Measurements from ENCODE around the gene RFNG.

The RFNG gene

DNA sequence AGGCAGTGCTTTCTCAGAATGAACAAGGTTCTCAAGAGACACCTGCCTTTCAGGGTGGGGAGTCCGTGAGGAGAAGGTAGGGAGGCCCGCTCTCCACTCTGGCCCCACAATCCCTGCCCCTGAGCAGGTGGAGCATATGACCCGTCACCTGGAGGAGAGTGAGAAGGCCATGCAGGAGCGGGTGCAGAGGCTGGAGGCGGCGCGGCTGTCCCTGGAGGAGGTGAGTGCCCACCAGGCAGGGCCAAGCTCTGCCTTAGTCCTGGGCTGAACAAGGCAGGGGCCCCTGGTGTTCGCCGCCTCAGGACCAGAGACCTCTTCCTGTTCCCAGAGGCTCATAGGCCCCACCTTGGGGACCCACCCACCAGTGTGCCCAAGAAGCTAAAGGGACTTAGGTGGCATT is 22.6 kb downstream of the RFNG start:
- no peak overlapping the region for H3K4me2 ChIP-seq
- no peaks in the 10 kb centered on the region for H3K27me3 ChIP-seq (ENCODE audit: insufficient read depth, low read depth)
- H3K4me3 ChIP-seq (IDR thresholded peaks at IDR 0.05; ENCODE audit: insufficient read depth, low read depth, low read length) = no peak overlapping the region
- H3K79me2 ChIP-seq (ENCODE audit: insufficient read depth, low read depth) = no peaks in the 10 kb centered on the region
- H3K36me3 ChIP-seq (ENCODE audit: insufficient read depth) = no peaks in the 10 kb centered on the region
- no peak overlapping the region for H3K9ac ChIP-seq
- H3K4me1 ChIP-seq (ENCODE audit: low read depth, poor library complexity, severe bottlenecking) = peaks cover 12% of the 10 kb centered on the region
- H2AFZ ChIP-seq (ENCODE audit: low read depth) = no peak overlapping the region
- no peak overlapping the region for H3K27ac ChIP-seq
- H4K20me1 ChIP-seq (ENCODE audit: insufficient read depth) = no peaks in the 10 kb centered on the region
- TF ChIP-seq CTCF (conservative IDR thresholded peaks at IDR 0.05; ENCODE audit: low read depth, low read length) = no peak

DNA sequence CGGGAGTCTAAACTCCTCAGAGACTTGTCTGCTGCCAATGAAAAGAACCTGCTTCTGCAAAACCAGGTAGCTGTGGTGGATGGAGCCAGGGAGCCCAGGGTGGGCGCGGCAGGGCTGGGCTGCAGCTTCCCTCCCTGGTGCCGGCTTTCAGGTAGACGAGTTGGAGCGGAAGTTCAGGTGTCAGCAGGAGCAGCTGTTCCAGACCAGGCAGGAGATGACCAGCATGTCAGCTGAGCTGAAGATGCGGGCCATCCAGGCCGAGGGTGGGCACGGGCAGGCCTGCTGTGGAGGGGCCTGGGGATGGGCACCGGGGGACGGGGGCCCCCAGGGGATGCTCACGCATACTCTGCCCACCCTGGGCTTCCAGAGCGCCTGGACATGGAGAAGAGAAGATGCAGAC is 23.4 kb downstream of the RFNG start:
- no peak for TF ChIP-seq CTCF (conservative IDR thresholded peaks at IDR 0.05; ENCODE audit: low read depth, low read length)
- Histone ChIP-seq H3K4me3 (IDR thresholded peaks at IDR 0.05; ENCODE audit: insufficient read depth, low read depth, low read length) (no peak overlapping the region), H3K9ac (no peak overlapping the region), H3K27ac (no peak overlapping the region), H2AFZ (ENCODE audit: low read depth) (no peak overlapping the region), H3K4me1 (ENCODE audit: low read depth, poor library complexity, severe bottlenecking) (peaks cover 13% of the 10 kb centered on the region), H3K79me2 (ENCODE audit: insufficient read depth, low read depth) (no peaks in the 10 kb centered on the region), H3K4me2 (no peak overlapping the region), H4K20me1 (ENCODE audit: insufficient read depth) (no peaks in the 10 kb centered on the region), H3K36me3 (ENCODE audit: insufficient read depth) (no peaks in the 10 kb centered on the region), H3K27me3 (ENCODE audit: insufficient read depth, low read depth) (no peaks in the 10 kb centered on the region)

GRCh38 chr17:82025401-82026107 is 26.1 kb downstream of the RFNG start:
- H3K79me2 ChIP-seq (ENCODE audit: insufficient read depth, low read depth) = peaks cover 6% of the 10 kb centered on the region; the same call in 1 of the 2 replicates
- no peak for TF ChIP-seq CTCF (conservative IDR thresholded peaks at IDR 0.05; ENCODE audit: low read depth, low read length)
- H3K9ac ChIP-seq = no peak overlapping the region
- H3K4me2 ChIP-seq = no peak overlapping the region
- H3K4me3 ChIP-seq (IDR thresholded peaks at IDR 0.05; ENCODE audit: insufficient read depth, low read depth, low read length) = no peak overlapping the region
- H4K20me1 ChIP-seq (ENCODE audit: insufficient read depth) = no peaks in the 10 kb centered on the region
- H3K27ac ChIP-seq = no peak overlapping the region
- H3K27me3 ChIP-seq (ENCODE audit: insufficient read depth, low read depth) = no peaks in the 10 kb centered on the region
- H3K36me3 ChIP-seq (ENCODE audit: insufficient read depth) = no peaks in the 10 kb centered on the region
- H3K4me1 ChIP-seq (ENCODE audit: low read depth, poor library complexity, severe bottlenecking) = peaks cover 13% of the 10 kb centered on the region
- no peak overlapping the region for H2AFZ ChIP-seq (ENCODE audit: low read depth)

GRCh38 chr17:82024859-82025258 is 26.8 kb downstream of the RFNG start:
- H3K27ac ChIP-seq = no peak overlapping the region
- H3K9ac ChIP-seq = no peak overlapping the region
- no peak for TF ChIP-seq CTCF (conservative IDR thresholded peaks at IDR 0.05; ENCODE audit: low read depth, low read length)
- peaks cover 6% of the 10 kb centered on the region; the same call in 1 of the 2 replicates for H3K79me2 ChIP-seq (ENCODE audit: insufficient read depth, low read depth)
- H2AFZ ChIP-seq (ENCODE audit: low read depth) = no peak overlapping the region
- H3K27me3 ChIP-seq (ENCODE audit: insufficient read depth, low read depth) = no peaks in the 10 kb centered on the region
- H3K4me2 ChIP-seq = peak overlapping the region; percentile 84; the same call in 1 of the 2 replicates
- H3K36me3 ChIP-seq (ENCODE audit: insufficient read depth) = no peaks in the 10 kb centered on the region
- no peak overlapping the region for H3K4me3 ChIP-seq (IDR thresholded peaks at IDR 0.05; ENCODE audit: insufficient read depth, low read depth, low read length)
- peaks cover 8% of the 10 kb centered on the region for H3K4me1 ChIP-seq (ENCODE audit: low read depth, poor library complexity, severe bottlenecking)
- H4K20me1 ChIP-seq (ENCODE audit: insufficient read depth) = no peaks in the 10 kb centered on the region

Measured in KMS-11 (cell line).